B cell (primary cell): ENCODE results near the gene PCDHB3. TPM values are rescaled to one million over a fixed set of nuclear protein-coding genes. Genes with fewer than 3 reads are reported as not detected.

Experiments
- polyA plus RNA-seq: library from polyadenylated mRNA; depleted of rRNA; stranded (reverse); fragments of >200 nt; gene quantifications from 2 replicates; pipeline ENCODE4 v1.2.3, GENCODE V29; 2012
- total RNA-seq, 2 donors: library from RNA; stranded (reverse); fragments of 120-200 nt in 1 of 2; gene quantifications; 1 replicate in 1 of 2; 2 replicates in 1 of 2; pipeline versions ENCODE4 v1.2.3 to v1.2.4, GENCODE V29; 2013 to 2022

PCDHB3 gene
- total and polyA plus RNA-seq, 2 donors (not counting 1 experiment from before 2014, with no cell fraction given), result not detected

Other genes starting within 250 kb of the PCDHB3 start
- gene PCDHA10, start 244.6 kb upstream of the PCDHB3 start, total RNA-seq, result not detected in 2 replicates
- not detected in 2 replicates for gene PCDHA10, start 244.6 kb upstream of the PCDHB3 start, polyA plus RNA-seq
- gene PCDHA11, start 231.5 kb upstream of the PCDHB3 start, total RNA-seq, result not detected in 2 replicates
- gene PCDHA11, start 231.5 kb upstream of the PCDHB3 start, polyA plus RNA-seq, result not detected in 2 replicates
- not detected in 2 replicates for gene PCDHA12, start 225.2 kb upstream of the PCDHB3 start, total RNA-seq
- gene PCDHA12, start 225.2 kb upstream of the PCDHB3 start, polyA plus RNA-seq, result not detected in 2 replicates
- not detected in 2 replicates for gene PCDHA13, start 218.3 kb upstream of the PCDHB3 start, total RNA-seq
- not detected in 2 replicates for gene PCDHA13, start 218.3 kb upstream of the PCDHB3 start, polyA plus RNA-seq
- gene PCDHAC1, start 174.2 kb upstream of the PCDHB3 start, total RNA-seq, result not detected in 2 replicates
- gene PCDHAC1, start 174.2 kb upstream of the PCDHB3 start, polyA plus RNA-seq, result not detected in 2 replicates
- not detected in 2 replicates for gene PCDHAC2, start 134.0 kb upstream of the PCDHB3 start, total RNA-seq
- not detected in 2 replicates for gene PCDHAC2, start 134.0 kb upstream of the PCDHB3 start, polyA plus RNA-seq
- gene PCDHB1, start 49.1 kb upstream of the PCDHB3 start, total RNA-seq, result not detected in 2 replicates
- gene PCDHB1, start 49.1 kb upstream of the PCDHB3 start, polyA plus RNA-seq, result not detected in 2 replicates
- not detected in 2 replicates for gene PCDHB2, start 5.9 kb upstream of the PCDHB3 start, total RNA-seq
- gene PCDHB2, start 5.9 kb upstream of the PCDHB3 start, polyA plus RNA-seq, result 0.07 TPM in 1 of 2 replicates, not detected in the other
- gene PCDHB4, start 21.3 kb downstream of the PCDHB3 start, total RNA-seq, result not detected in 2 replicates
- gene PCDHB4, start 21.3 kb downstream of the PCDHB3 start, polyA plus RNA-seq, result not detected in 2 replicates
- not detected in 2 replicates for gene PCDHB5, start 34.7 kb downstream of the PCDHB3 start, total RNA-seq
- 0.06 TPM in 1 of 2 replicates, not detected in the other for gene PCDHB5, start 34.7 kb downstream of the PCDHB3 start, polyA plus RNA-seq
- not detected in 2 replicates for gene PCDHB6, start 49.6 kb downstream of the PCDHB3 start, total RNA-seq
- gene PCDHB6, start 49.6 kb downstream of the PCDHB3 start, polyA plus RNA-seq, result not detected in 2 replicates
- gene PCDHB7, start 72.2 kb downstream of the PCDHB3 start, total RNA-seq, result not detected in 2 replicates
- gene PCDHB7, start 72.2 kb downstream of the PCDHB3 start, polyA plus RNA-seq, result not detected in 2 replicates
- not detected in 2 replicates for gene PCDHB8, start 77.3 kb downstream of the PCDHB3 start, total RNA-seq
- gene PCDHB8, start 77.3 kb downstream of the PCDHB3 start, polyA plus RNA-seq, result not detected in 2 replicates
- gene PCDHB16, start 81.9 kb downstream of the PCDHB3 start, total RNA-seq, result not detected in 2 replicates
- gene PCDHB16, start 81.9 kb downstream of the PCDHB3 start, polyA plus RNA-seq, result not detected in 2 replicates
- 0.12 TPM in 2 replicates for gene PCDHB9, start 86.7 kb downstream of the PCDHB3 start, total RNA-seq
- 0.12 and 0.20 TPM in 2 replicates for gene PCDHB9, start 86.7 kb downstream of the PCDHB3 start, polyA plus RNA-seq
- not detected in 2 replicates for gene PCDHB10, start 91.9 kb downstream of the PCDHB3 start, total RNA-seq
- not detected in 2 replicates for gene PCDHB10, start 91.9 kb downstream of the PCDHB3 start, polyA plus RNA-seq
- gene PCDHB11, start 99.2 kb downstream of the PCDHB3 start, total RNA-seq, result not detected in 2 replicates
- gene PCDHB11, start 99.2 kb downstream of the PCDHB3 start, polyA plus RNA-seq, result not detected in 2 replicates
- not detected in 2 replicates for gene PCDHB12, start 108.2 kb downstream of the PCDHB3 start, total RNA-seq
- not detected in 2 replicates for gene PCDHB12, start 108.2 kb downstream of the PCDHB3 start, polyA plus RNA-seq
- 0.07 TPM in 1 of 2 replicates, not detected in the other for gene PCDHB13, start 113.4 kb downstream of the PCDHB3 start, total RNA-seq
- gene PCDHB13, start 113.4 kb downstream of the PCDHB3 start, polyA plus RNA-seq, result not detected in 2 replicates
- 0.10 TPM in 1 of 2 replicates, not detected in the other for gene PCDHB14, start 122.9 kb downstream of the PCDHB3 start, total RNA-seq
- not detected in 2 replicates for gene PCDHB14, start 122.9 kb downstream of the PCDHB3 start, polyA plus RNA-seq
- not detected in 2 replicates for gene PCDHB15, start 144.9 kb downstream of the PCDHB3 start, total RNA-seq
- gene PCDHB15, start 144.9 kb downstream of the PCDHB3 start, polyA plus RNA-seq, result 0.10 TPM in 1 of 2 replicates, not detected in the other
- gene SLC25A2, start 203.6 kb downstream of the PCDHB3 start, total RNA-seq, result 3.4 and 3.6 TPM in 2 replicates
- 0.12 and 0.29 TPM in 2 replicates for gene SLC25A2, start 203.6 kb downstream of the PCDHB3 start, polyA plus RNA-seq
- gene TAF7, start 220.3 kb downstream of the PCDHB3 start, total RNA-seq, result 119 TPM in 2 replicates
- 52.1 and 76.7 TPM in 2 replicates for gene TAF7, start 220.3 kb downstream of the PCDHB3 start, polyA plus RNA-seq
- gene PCDHGA1, start 230.0 kb downstream of the PCDHB3 start, total RNA-seq, result 0.53 and 0.64 TPM in 2 replicates
- 0.06 and 0.17 TPM in 2 replicates for gene PCDHGA1, start 230.0 kb downstream of the PCDHB3 start, polyA plus RNA-seq
- gene PCDHGA2, start 238.3 kb downstream of the PCDHB3 start, total RNA-seq, result 0.07 and 0.29 TPM in 2 replicates
- gene PCDHGA2, start 238.3 kb downstream of the PCDHB3 start, polyA plus RNA-seq, result 0.06 and 0.09 TPM in 2 replicates
- 0.29 and 0.32 TPM in 2 replicates for gene PCDHGA3, start 243.4 kb downstream of the PCDHB3 start, total RNA-seq
- gene PCDHGA3, start 243.4 kb downstream of the PCDHB3 start, polyA plus RNA-seq, result 0.10 TPM in 1 of 2 replicates, not detected in the other
- 0.66 and 0.69 TPM in 2 replicates for gene PCDHGB1, start 249.6 kb downstream of the PCDHB3 start, total RNA-seq
- gene PCDHGB1, start 249.6 kb downstream of the PCDHB3 start, polyA plus RNA-seq, result 0.09 and 0.10 TPM in 2 replicates